HepG2 (cell line): Measurements from ENCODE around the gene LMBRD2. TPM values are rescaled to one million over a fixed set of nuclear protein-coding genes. Genes with fewer than 3 reads are reported as not detected.

ENCODE experiments used
- EEA1 ChIP-seq: sonication (generic); formaldehyde crosslinking; IDR thresholded peaks from 2 replicates; pipeline ENCODE4 v1.5.1; 2020; ENCODE audit warnings: mild to moderate bottlenecking, missing genetic modification reagents, borderline replicate concordance
- FOXA3 ChIP-seq: IDR thresholded peaks from 2 replicates; pipeline ENCODE4 v1.6.1; 2016; ENCODE audit warnings: missing genetic modification reagents, missing compliant biosample characterization
- KDM6A ChIP-seq: IDR thresholded peaks from 2 replicates; pipeline ENCODE4 v1.6.1; 2016; ENCODE audit warnings: low read depth
- MXD4 ChIP-seq: IDR thresholded peaks from 2 replicates; pipeline ENCODE4 v1.6.1; 2016; ENCODE audit warnings: mild to moderate bottlenecking, missing biosample characterization, missing genetic modification reagents
- MZF1 ChIP-seq: sonication (generic); formaldehyde crosslinking; IDR thresholded peaks from 2 replicates; pipeline ENCODE4 v1.8.1; 2023; ENCODE audit warnings: mild to moderate bottlenecking, missing genetic modification reagents, borderline replicate concordance
- RBM22 ChIP-seq: fragments of 200-400 bp; formaldehyde crosslinking; optimal IDR thresholded peaks from 2 replicates; pipeline ENCODE3; 2017; ENCODE audit warnings: mild to moderate bottlenecking, low read length, moderate library complexity
- SALL1 ChIP-seq: sonication (generic); formaldehyde crosslinking; IDR thresholded peaks from 2 replicates; pipeline ENCODE4 v1.8.0; 2022; ENCODE audit warnings: mild to moderate bottlenecking, missing genetic modification reagents
- SIX1 ChIP-seq: sonication (generic); formaldehyde crosslinking; IDR thresholded peaks from 2 replicates; pipeline ENCODE4 v1.4.0; 2020; ENCODE audit warnings: missing genetic modification reagents, borderline replicate concordance
- SMYD3 ChIP-seq: sonication (generic); formaldehyde crosslinking; IDR thresholded peaks from 2 replicates; pipeline ENCODE4 v1.8.1; 2023; ENCODE audit warnings: mild to moderate bottlenecking, missing genetic modification reagents
- THAP11 ChIP-seq: IDR thresholded peaks from 2 replicates; pipeline ENCODE4 v1.6.1; 2016; ENCODE audit warnings: missing biosample characterization, missing genetic modification reagents
- TOE1 ChIP-seq: sonication (generic); formaldehyde crosslinking; IDR thresholded peaks from 2 replicates; pipeline ENCODE4 v1.4.0; 2020; ENCODE audit warnings: mild to moderate bottlenecking, missing genetic modification reagents
- ZBTB3 ChIP-seq: sonication (generic); formaldehyde crosslinking; IDR thresholded peaks from 2 replicates; pipeline ENCODE4 v1.4.0; 2020; ENCODE audit warnings: low read depth, mild to moderate bottlenecking, moderate library complexity, missing genetic modification reagents, borderline replicate concordance
- ZFP36L1 ChIP-seq: sonication (generic); formaldehyde crosslinking; IDR thresholded peaks from 2 replicates; pipeline ENCODE4 v1.8.0; 2022; ENCODE audit warnings: mild to moderate bottlenecking, missing genetic modification reagents, moderate library complexity
- ZNF142 ChIP-seq: sonication (generic); formaldehyde crosslinking; IDR thresholded peaks from 2 replicates; pipeline ENCODE4 v1.4.0; 2020; ENCODE audit warnings: missing genetic modification reagents
- ZNF251 ChIP-seq: sonication (generic); formaldehyde crosslinking; IDR thresholded peaks from 2 replicates; pipeline ENCODE4 v1.9.0; 2021; ENCODE audit warnings: mild to moderate bottlenecking, missing genetic modification reagents
- ZNF280D ChIP-seq: sonication (generic); formaldehyde crosslinking; IDR thresholded peaks from 2 replicates; pipeline ENCODE4 v1.5.1; 2020; ENCODE audit warnings: mild to moderate bottlenecking, missing genetic modification reagents
- ZSCAN22 ChIP-seq: sonication (generic); formaldehyde crosslinking; IDR thresholded peaks from 2 replicates; pipeline ENCODE4 v1.4.0; 2020; ENCODE audit warnings: mild to moderate bottlenecking, missing genetic modification reagents
- polyA plus RNA-seq, 8 experiments: library from polyadenylated mRNA; depleted of rRNA in 3 of 8; stranded (reverse) in 7 of 8; unstranded in 1 of 8; fragments of >200 nt; fragmentation: Illumina TruSeq in 4 of 8; extraction: Trizol in 4 of 8; gene quantifications; 2 replicates each; pipeline versions ENCODE4 v1.2.1 to v1.2.3, GENCODE V29; 2011 to 2016; ENCODE audit warnings: low read depth in 4 of 8, missing spikeins in 1 of 8, mixed read lengths in 1 of 8; ENCODE audit not compliant: insufficient read depth in 1 of 8
- total RNA-seq, 5 experiments: library from RNA; depleted of rRNA; stranded (reverse); fragments of >200 nt; fragmentation: Illumina TruSeq; extraction: Trizol; gene quantifications; 2 replicates each; pipeline ENCODE4 v1.2.3, GENCODE V29; 2016; ENCODE audit warnings: low read depth in 1 of 5
- TF ChIP-seq, protein P1 (sequence below): sonication (generic); formaldehyde crosslinking; IDR thresholded peaks from 2 replicates; pipeline ENCODE4 v1.8.0; 2022; ENCODE audit warnings: missing genetic modification reagents, low read depth, mild to moderate bottlenecking, borderline replicate concordance
- TF ChIP-seq, protein P2 (sequence below): sonication (generic); formaldehyde crosslinking; IDR thresholded peaks from 2 replicates; pipeline ENCODE4 v1.5.0; 2020; ENCODE audit warnings: missing genetic modification reagents, mild to moderate bottlenecking, borderline replicate concordance

LMBRD2 gene
- total and polyA plus RNA-seq, 2 of the 13 experiments (the other 11 are each of a cell fraction or from before 2014, with no cell fraction given), result 2.0 to 4.7 TPM

DNA sequence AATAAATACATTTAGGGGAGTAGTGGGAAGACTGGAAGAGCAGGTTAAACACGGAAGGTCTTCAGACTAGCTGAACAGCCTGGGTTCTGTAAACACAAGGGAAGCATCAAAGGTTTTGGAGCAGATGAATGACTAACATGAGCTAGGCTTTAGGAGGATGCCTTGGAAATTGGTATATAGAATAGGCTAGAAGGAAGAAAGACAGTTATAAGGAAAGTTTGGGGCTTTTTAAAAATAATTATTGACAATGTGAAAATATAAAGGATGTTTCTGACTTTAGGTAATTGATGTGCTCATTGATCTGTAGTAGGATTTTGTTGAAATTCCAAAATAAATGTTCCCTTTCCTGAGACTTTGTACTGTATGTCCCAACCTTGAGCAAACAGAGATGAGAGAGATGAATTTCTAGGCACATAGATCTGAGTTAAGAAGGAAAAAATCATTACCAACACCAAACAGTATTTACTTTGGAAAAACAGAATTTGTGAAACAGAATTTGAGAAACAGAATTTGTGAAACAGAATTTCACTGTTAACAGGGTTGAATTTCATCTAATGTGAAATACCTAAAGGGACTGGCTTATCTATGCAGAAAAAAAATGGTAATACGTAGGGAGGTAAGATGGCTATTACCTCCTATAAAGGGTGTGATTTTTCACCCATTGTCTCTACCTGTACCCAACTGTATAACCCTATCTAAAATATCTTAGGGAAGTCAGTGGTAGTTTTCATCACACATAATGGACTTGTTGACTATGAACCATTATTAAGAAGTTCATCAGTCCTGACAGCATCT is 29.1 kb upstream of the LMBRD2 start (continued):
- no peak for TF ChIP-seq ZNF142 (CRISPR knock-in tag)
- no peak for TF ChIP-seq ZFP36L1 (CRISPR knock-in tag)
- peak; percentile 69 for TF ChIP-seq THAP11 (CRISPR knock-in tag)
- no peak for TF ChIP-seq EEA1
- no peak for TF ChIP-seq ZNF251 (CRISPR knock-in tag)
- no peak for TF ChIP-seq MZF1 (CRISPR knock-in tag)
- TF ChIP-seq KDM6A (CRISPR knock-in tag), result peak; percentile 61
- TF ChIP-seq RBM22, result no peak
- no peak for TF ChIP-seq ZSCAN22 (CRISPR knock-in tag)
- TF ChIP-seq SALL1 (CRISPR knock-in tag), result peak; percentile 56; the same call in 1 of the 2 replicates
- TF ChIP-seq, protein P1, sequence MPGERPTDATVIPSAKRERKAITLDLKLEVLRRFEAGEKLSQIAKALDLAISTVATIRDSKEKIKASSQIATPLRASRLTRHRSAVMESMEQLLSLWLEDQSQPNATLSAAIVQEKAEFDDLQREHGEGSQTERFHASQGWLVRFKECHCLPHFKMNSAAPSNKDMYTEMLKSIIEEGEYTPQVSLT, result no peak
- TF ChIP-seq ZBTB3 (CRISPR knock-in tag), result no peak
- TF ChIP-seq SMYD3 (CRISPR knock-in tag), result no peak
- peak; percentile 92 for TF ChIP-seq SIX1
- TF ChIP-seq TOE1 (CRISPR knock-in tag), result no peak
- TF ChIP-seq ZNF280D (CRISPR knock-in tag), result no peak
- TF ChIP-seq, protein P2, sequence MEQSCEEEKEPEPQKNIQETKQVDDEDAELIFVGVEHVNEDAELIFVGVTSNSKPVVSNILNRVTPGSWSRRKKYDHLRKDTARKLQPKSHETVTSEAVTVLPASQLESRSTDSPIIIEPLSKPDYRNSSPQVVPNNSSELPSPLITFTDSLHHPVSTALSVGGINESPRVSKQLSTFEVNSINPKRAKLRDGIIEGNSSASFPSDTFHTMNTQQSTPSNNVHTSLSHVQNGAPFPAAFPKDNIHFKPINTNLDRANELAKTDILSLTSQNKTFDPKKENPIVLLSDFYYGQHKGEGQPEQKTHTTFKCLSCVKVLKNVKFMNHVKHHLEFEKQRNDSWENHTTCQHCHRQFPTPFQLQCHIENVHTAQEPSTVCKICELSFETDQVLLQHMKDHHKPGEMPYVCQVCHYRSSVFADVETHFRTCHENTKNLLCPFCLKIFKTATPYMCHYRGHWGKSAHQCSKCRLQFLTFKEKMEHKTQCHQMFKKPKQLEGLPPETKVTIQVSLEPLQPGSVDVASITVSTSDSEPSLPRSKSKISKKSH, result no peak
- TF ChIP-seq FOXA3 (CRISPR knock-in tag), result peak; percentile 95
- no peak; the same call in 1 of the 2 replicates for TF ChIP-seq MXD4 (CRISPR knock-in tag)
